PC-3 (cell line): ENCODE data around the gene PPP2R3B. TPM values are rescaled to one million over a fixed set of nuclear protein-coding genes. Genes with fewer than 3 reads are reported as not detected.

Experiments
- ATAC-seq: fragments of 200-7000 bp; cut with Tn5 transposase; 2 replicates; pipeline ENCODE4 v1.9.1; 2020; ENCODE audit warnings: mild to moderate bottlenecking, moderate library complexity
- BruUV-seq: library from RNA; stranded (reverse); fragments of 400-500 nt; replicated peaks from 2 replicates; lab custom pipeline; 2021; lab: Mats Ljungman, UMichigan
- CTCF ChIA-PET: fragments of 300-600 bp; sonication (Branson Sonifier 250); formaldehyde crosslinking; loops from one replicate; lab custom pipeline; 2022; ENCODE audit warnings: antibody characterized with exemption; lab: Charles Lee
- POLR2A ChIA-PET: fragments of 300-600 bp; sonication (Branson Sonifier 250); formaldehyde crosslinking; loops from one replicate; lab custom pipeline; 2022; ENCODE audit warnings: antibody characterized with exemption; ENCODE audit not compliant: unreplicated experiment; lab: Charles Lee
- DNase-seq: peaks from one replicate; pipeline ENCODE4 v3.0.0-alpha.2; 2015
- H2AFZ ChIP-seq: fragments of 300-600 bp; sonication (generic); 2 replicates; pipeline ENCODE4 v1.6.0; 2016; ENCODE audit warnings: antibody characterized with exemption, low read length
- H3F3A ChIP-seq: fragments of 300-600 bp; sonication (generic); one replicate; pipeline ENCODE4 v1.6.0; 2017; ENCODE audit warnings: antibody characterized with exemption, low read length, control low read depth, mild to moderate bottlenecking; ENCODE audit not compliant: unreplicated experiment
- H3K27ac ChIP-seq: fragments of 300-600 bp; sonication (generic); 2 replicates; pipeline ENCODE4 v1.5.1; 2016; ENCODE audit warnings: mild to moderate bottlenecking, low read length
- H3K27me3 ChIP-seq: fragments of 300-600 bp; sonication (generic); 2 replicates; pipeline ENCODE4 v1.6.1; 2016; ENCODE audit warnings: low read length, mixed read lengths
- H3K36me3 ChIP-seq: fragments of 300-600 bp; sonication (generic); 2 replicates; pipeline ENCODE4 v1.6.1; 2016; ENCODE audit warnings: low read depth, mixed run types, low read length, mixed read lengths
- H3K4me1 ChIP-seq: fragments of 300-600 bp; sonication (generic); 2 replicates; pipeline ENCODE4 v1.5.1; 2016; ENCODE audit warnings: low read length; ENCODE audit not compliant: insufficient read depth
- H3K4me2 ChIP-seq: fragments of 300-600 bp; sonication (generic); 2 replicates; pipeline ENCODE4 v1.6.0; 2016; ENCODE audit warnings: low read length
- H3K4me3 ChIP-seq: fragments of 300-600 bp; sonication (generic); 2 replicates; pipeline ENCODE4 v1.5.1; 2016; ENCODE audit warnings: mild to moderate bottlenecking, low read length, mixed read lengths
- H3K79me2 ChIP-seq: fragments of 300-600 bp; sonication (generic); 2 replicates; pipeline ENCODE4 v1.6.1; 2017; ENCODE audit warnings: low read length, mixed read lengths
- H3K9ac ChIP-seq: fragments of 300-600 bp; sonication (generic); 2 replicates; pipeline ENCODE4 v1.6.0; 2016; ENCODE audit warnings: mild to moderate bottlenecking, low read length
- H3K9me2 ChIP-seq: fragments of 300-600 bp; sonication (generic); replicated peaks from 2 replicates; pipeline ENCODE4 v1.6.1; 2016; ENCODE audit warnings: mixed run types, low read length, mixed read lengths
- H3K9me3 ChIP-seq: fragments of 300-600 bp; sonication (generic); 2 replicates; pipeline ENCODE4 v1.6.1; 2016; ENCODE audit warnings: low read length, mixed read lengths
- H4K20me1 ChIP-seq: fragments of 300-600 bp; sonication (generic); 2 replicates; pipeline ENCODE4 v1.6.1; 2016; ENCODE audit warnings: low read length, mixed read lengths
- CTCF ChIP-seq: fragments of 300-600 bp; sonication (generic); conservative IDR thresholded peaks from 2 replicates; pipeline ENCODE4 v1.5.1; 2017; ENCODE audit warnings: antibody characterized with exemption, low read depth, mild to moderate bottlenecking, low read length
- EZH2 ChIP-seq: fragments of 300-600 bp; sonication (generic); IDR thresholded peaks from one replicate; pipeline ENCODE4 v1.6.1; 2017; ENCODE audit warnings: antibody characterized with exemption, mild to moderate bottlenecking, low read length; ENCODE audit not compliant: unreplicated experiment
- EZH2phosphoT487 ChIP-seq: fragments of 300-600 bp; sonication (generic); IDR thresholded peaks from 2 replicates; pipeline ENCODE4 v1.6.1; 2018; ENCODE audit warnings: mild to moderate bottlenecking, antibody characterized with exemption, low read length, borderline replicate concordance
- intact Hi-C: fragments of 100-400 bp; cut with micrococcal nuclease; formaldehyde crosslinking; loops from 2 replicates; pipeline ENCODE4 v1.9.0; 2023
- total RNA-seq: library from RNA; depleted of rRNA; stranded (reverse); fragments of >200 nt; gene quantifications from 2 replicates; pipeline ENCODE4 v1.2.3, GENCODE V29; 2014

The PPP2R3B gene
- total RNA-seq, 1 experiment from 2014 or later: 35.4 TPM

GRCh38 chrX:333611-334311 is 52.9 kb downstream of the PPP2R3B start:
- Histone ChIP-seq H3K27ac (no peak overlapping the region), H4K20me1 (no peaks in the 10 kb centered on the region), H3K9ac (no peak overlapping the region), H3K4me1 (no peaks in the 10 kb centered on the region), H3K79me2 (no peaks in the 10 kb centered on the region), H2AFZ (no peak overlapping the region), H3K9me3 (no peaks in the 10 kb centered on the region), H3K9me2 (no peaks in the 10 kb centered on the region), H3F3A (no peaks in the 10 kb centered on the region), H3K4me2 (no peak overlapping the region), H3K36me3 (no peaks in the 10 kb centered on the region), H3K4me3 (no peak overlapping the region), H3K27me3 (no peaks in the 10 kb centered on the region)
- DNase-seq (no peak), ATAC-seq (no peak)
- no TSS peak for BruUV-seq
- ChIA-PET POLR2A (no interaction called here), CTCF (no interaction called here)
- intact Hi-C loops: no loop called here
- TF ChIP-seq CTCF (no peak), EZH2 (no peak)

DNA sequence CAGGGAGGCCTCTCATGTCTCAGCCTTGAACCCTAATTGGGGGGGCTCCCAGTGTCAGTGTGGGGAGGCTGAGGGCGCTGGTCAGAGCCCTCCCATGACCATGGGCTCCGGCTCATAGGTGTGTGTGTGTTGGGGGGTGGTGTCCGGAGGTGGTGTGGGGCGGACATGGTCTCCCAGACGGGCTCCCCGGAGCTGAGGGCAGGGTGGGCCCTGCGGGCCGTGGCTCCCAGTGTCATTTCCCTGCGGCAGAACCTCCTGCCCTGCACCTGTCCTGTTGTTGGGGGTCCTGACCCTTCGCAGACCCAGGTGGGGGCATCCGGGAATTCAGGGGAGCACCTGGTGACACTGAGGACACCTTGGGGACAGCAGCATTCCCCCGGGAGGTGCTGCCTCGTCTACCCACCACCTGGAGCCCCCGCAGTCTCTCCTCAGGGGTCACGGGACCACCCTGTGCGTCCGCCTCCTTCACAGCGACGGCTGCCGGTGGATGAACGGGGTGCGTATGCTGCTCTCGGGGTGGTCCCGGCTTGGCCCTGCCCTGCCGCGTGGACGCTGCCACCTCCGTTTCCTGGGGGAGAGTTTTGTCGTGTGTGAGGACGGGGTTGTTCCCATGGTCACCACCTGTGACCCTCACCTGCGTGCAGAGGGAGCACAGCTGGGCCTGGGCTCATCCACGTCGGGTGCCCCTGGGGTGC is 53.6 kb downstream of the PPP2R3B start:
- Histone ChIP-seq H2AFZ (no peak overlapping the region), H3K79me2 (no peaks in the 10 kb centered on the region), H4K20me1 (no peaks in the 10 kb centered on the region), H3F3A (no peaks in the 10 kb centered on the region), H3K36me3 (no peaks in the 10 kb centered on the region), H3K9ac (no peak overlapping the region), H3K4me2 (no peak overlapping the region), H3K4me1 (no peaks in the 10 kb centered on the region), H3K27ac (no peak overlapping the region), H3K27me3 (no peaks in the 10 kb centered on the region), H3K9me3 (no peaks in the 10 kb centered on the region), H3K9me2 (no peaks in the 10 kb centered on the region), H3K4me3 (no peak overlapping the region)
- POLR2A ChIA-PET: no interaction called here
- DNase-seq: no peak
- CTCF ChIA-PET: no interaction called here
- no peak for ATAC-seq
- TF ChIP-seq EZH2phosphoT487: no peak
- TF ChIP-seq CTCF: no peak
- no peak for TF ChIP-seq EZH2
- no TSS peak for BruUV-seq
- intact Hi-C loops: no loop called here

DNA sequence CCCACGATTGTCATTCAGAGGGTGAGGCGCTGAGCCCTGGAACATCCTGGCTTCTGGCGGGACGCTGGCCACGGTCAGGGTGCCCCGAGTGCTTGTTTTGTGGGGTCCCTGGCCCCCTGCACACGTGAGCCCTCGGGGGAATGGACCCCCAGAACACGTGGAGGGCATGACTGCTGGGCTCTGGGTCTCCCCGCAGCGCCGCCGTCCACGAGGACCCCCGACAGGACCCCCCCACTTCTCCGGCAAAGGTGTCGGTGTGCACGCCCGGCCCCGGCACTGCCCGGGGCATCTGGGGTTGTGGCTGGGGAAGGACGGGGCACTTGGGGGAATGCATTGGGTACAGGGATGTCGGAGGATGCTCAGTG is 54.2 kb downstream of the PPP2R3B start:
- POLR2A ChIA-PET: no interaction called here

More for the DNA sequence above, 54.2 kb downstream of the PPP2R3B start:
- TF ChIP-seq EZH2phosphoT487 (no peak), EZH2 (no peak), CTCF (no peak)
- no peaks in the 10 kb centered on the region for H4K20me1 ChIP-seq
- no peaks in the 10 kb centered on the region for H3K9me3 ChIP-seq
- H3K27me3 ChIP-seq: no peaks in the 10 kb centered on the region
- H3F3A ChIP-seq: no peaks in the 10 kb centered on the region
- no peak overlapping the region for H3K9ac ChIP-seq
- no peaks in the 10 kb centered on the region for H3K9me2 ChIP-seq
- intact Hi-C loops: no loop called here
- no peak overlapping the region for H3K4me2 ChIP-seq
- H3K4me1 ChIP-seq: no peaks in the 10 kb centered on the region
- H3K36me3 ChIP-seq: no peaks in the 10 kb centered on the region
- no peak for DNase-seq
- H2AFZ ChIP-seq: no peak overlapping the region
- no peak overlapping the region for H3K27ac ChIP-seq
- ATAC-seq: no peak
- H3K79me2 ChIP-seq: no peaks in the 10 kb centered on the region
- CTCF ChIA-PET: no interaction called here
- BruUV-seq: no TSS peak
- H3K4me3 ChIP-seq: no peak overlapping the region
